A673 (cell line): ENCODE measurements around the gene TENM3. TPM values are rescaled to one million over a fixed set of nuclear protein-coding genes. Genes with fewer than 3 reads are reported as not detected.

ENCODE experiments used
- BruUV-seq: library from RNA; stranded (reverse); fragments of 400-500 nt; replicated peaks from 2 replicates; lab custom pipeline; 2021; lab: Mats Ljungman, UMichigan
- CTCF ChIA-PET: fragments of 300-600 bp; sonication (Branson Sonifier 250); formaldehyde crosslinking; loops from one replicate; lab custom pipeline; 2022; ENCODE audit warnings: antibody characterized with exemption; lab: Charles Lee
- POLR2A ChIA-PET: fragments of 300-600 bp; sonication (Branson Sonifier 250); formaldehyde crosslinking; loops from one replicate; lab custom pipeline; 2022; ENCODE audit warnings: antibody characterized with exemption; ENCODE audit not compliant: low non-redundant PET; lab: Charles Lee
- DNase-seq: peaks from one replicate; pipeline ENCODE4 v3.0.0-alpha.2; 2015; ENCODE audit warnings: low spot score
- H3K27ac ChIP-seq: fragments of 200-600 bp; sonication (generic); 2 replicates; pipeline ENCODE4 v1.5.1; 2016; ENCODE audit warnings: mixed run types, low read depth, mild to moderate bottlenecking, mixed read lengths, antibody characterized with exemption, low read length; ENCODE audit not compliant: poor library complexity, severe bottlenecking
- H3K27me3 ChIP-seq: fragments of 200-600 bp; sonication (generic); replicated peaks from 2 replicates; pipeline ENCODE4 v1.6.1; 2017; ENCODE audit warnings: mixed run types, low read depth, mild to moderate bottlenecking, mixed read lengths, antibody characterized with exemption, low read length; ENCODE audit not compliant: insufficient read depth, poor library complexity
- H3K36me3 ChIP-seq: fragments of 200-600 bp; sonication (generic); 2 replicates; pipeline ENCODE4 v1.6.1; 2016; ENCODE audit warnings: mixed run types, mild to moderate bottlenecking, mixed read lengths, antibody characterized with exemption, low read length; ENCODE audit not compliant: insufficient read depth, poor library complexity, severe bottlenecking
- H3K4me1 ChIP-seq: fragments of 200-600 bp; sonication (generic); 2 replicates; pipeline ENCODE4 v1.6.1; 2017; ENCODE audit warnings: mixed run types, mild to moderate bottlenecking, mixed read lengths, antibody characterized with exemption, low read length; ENCODE audit not compliant: insufficient read depth, poor library complexity, severe bottlenecking
- H3K4me3 ChIP-seq: fragments of 200-600 bp; sonication (generic); 2 replicates; pipeline ENCODE4 v1.5.1; 2016; ENCODE audit warnings: low read depth, mixed run types, mild to moderate bottlenecking, mixed read lengths, low read length; ENCODE audit not compliant: poor library complexity, severe bottlenecking
- H3K9me3 ChIP-seq: fragments of 200-600 bp; sonication (generic); 2 replicates; pipeline ENCODE4 v1.6.1; 2016; ENCODE audit warnings: mixed run types, low read depth, mild to moderate bottlenecking, mixed read lengths, antibody characterized with exemption, low read length; ENCODE audit not compliant: poor library complexity, severe bottlenecking
- EZH2 ChIP-seq: fragments of 200-600 bp; sonication (generic); IDR thresholded peaks from 2 replicates; pipeline ENCODE4 v1.6.1; 2017; ENCODE audit warnings: borderline replicate concordance, low read depth, mild to moderate bottlenecking, mixed read lengths, antibody characterized with exemption, low read length; ENCODE audit not compliant: poor library complexity, severe bottlenecking
- intact Hi-C: fragments of 100-400 bp; cut with micrococcal nuclease; formaldehyde crosslinking; loops from one replicate; pipeline ENCODE4 v1.10.0; 2022; ENCODE audit not compliant: unreplicated experiment
- total RNA-seq: library from RNA; stranded (reverse); gene quantifications from 2 replicates; pipeline ENCODE4 v1.2.3, GENCODE V29; 2021
- TF ChIP-seq, protein P1 (sequence below): fragments of 300-800, 200-600 bp; sonication (generic); conservative IDR thresholded peaks from 2 replicates; pipeline ENCODE4 v1.5.1; 2017; ENCODE audit warnings: low read depth, mild to moderate bottlenecking, antibody characterized with exemption, low read length, moderate library complexity, mixed read lengths

Gene TENM3
- total RNA-seq, 1 experiment from 2014 or later: 26.4 TPM

DNA sequence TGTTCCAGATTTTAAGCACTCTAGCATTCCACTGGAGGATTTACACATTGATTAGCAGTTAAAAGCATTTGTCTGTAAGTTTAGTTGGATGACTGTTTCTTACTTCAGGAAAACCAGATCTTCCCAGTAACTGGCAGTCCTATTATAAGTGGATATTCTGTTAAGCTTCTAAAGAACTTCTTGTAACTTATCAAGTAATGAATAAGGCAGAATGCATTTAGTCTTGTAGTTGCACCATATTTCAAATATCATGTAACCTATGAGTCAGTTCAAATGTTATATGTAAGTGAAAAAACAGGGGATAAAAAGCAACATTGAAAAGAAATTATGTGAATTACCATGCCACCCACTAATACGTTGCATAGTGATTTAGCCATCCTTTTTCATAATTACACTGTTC lies 30.2 kb upstream of the TENM3 start:
- H3K9me3 ChIP-seq: no peaks in the 10 kb centered on the region
- H3K27me3 ChIP-seq: no peaks in the 10 kb centered on the region
- intact Hi-C loops: no loop called here
- H3K4me1 ChIP-seq: no peaks in the 10 kb centered on the region
- no peak overlapping the region for H3K4me3 ChIP-seq
- no TSS peak for BruUV-seq
- POLR2A ChIA-PET: interaction anchor here (0.6 to 0.7 kb wide), 2 partner anchors 551 to 1421 kb away, joined by 3 to 5 read pairs; no protein-coding TSS in a partner anchor
- no peaks in the 10 kb centered on the region for H3K36me3 ChIP-seq
- no peak overlapping the region for H3K27ac ChIP-seq
- CTCF ChIA-PET: no interaction called here
- no peak for DNase-seq
- TF ChIP-seq, protein P1, sequence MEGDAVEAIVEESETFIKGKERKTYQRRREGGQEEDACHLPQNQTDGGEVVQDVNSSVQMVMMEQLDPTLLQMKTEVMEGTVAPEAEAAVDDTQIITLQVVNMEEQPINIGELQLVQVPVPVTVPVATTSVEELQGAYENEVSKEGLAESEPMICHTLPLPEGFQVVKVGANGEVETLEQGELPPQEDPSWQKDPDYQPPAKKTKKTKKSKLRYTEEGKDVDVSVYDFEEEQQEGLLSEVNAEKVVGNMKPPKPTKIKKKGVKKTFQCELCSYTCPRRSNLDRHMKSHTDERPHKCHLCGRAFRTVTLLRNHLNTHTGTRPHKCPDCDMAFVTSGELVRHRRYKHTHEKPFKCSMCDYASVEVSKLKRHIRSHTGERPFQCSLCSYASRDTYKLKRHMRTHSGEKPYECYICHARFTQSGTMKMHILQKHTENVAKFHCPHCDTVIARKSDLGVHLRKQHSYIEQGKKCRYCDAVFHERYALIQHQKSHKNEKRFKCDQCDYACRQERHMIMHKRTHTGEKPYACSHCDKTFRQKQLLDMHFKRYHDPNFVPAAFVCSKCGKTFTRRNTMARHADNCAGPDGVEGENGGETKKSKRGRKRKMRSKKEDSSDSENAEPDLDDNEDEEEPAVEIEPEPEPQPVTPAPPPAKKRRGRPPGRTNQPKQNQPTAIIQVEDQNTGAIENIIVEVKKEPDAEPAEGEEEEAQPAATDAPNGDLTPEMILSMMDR: no peak
- TF ChIP-seq EZH2: no peak

DNA sequence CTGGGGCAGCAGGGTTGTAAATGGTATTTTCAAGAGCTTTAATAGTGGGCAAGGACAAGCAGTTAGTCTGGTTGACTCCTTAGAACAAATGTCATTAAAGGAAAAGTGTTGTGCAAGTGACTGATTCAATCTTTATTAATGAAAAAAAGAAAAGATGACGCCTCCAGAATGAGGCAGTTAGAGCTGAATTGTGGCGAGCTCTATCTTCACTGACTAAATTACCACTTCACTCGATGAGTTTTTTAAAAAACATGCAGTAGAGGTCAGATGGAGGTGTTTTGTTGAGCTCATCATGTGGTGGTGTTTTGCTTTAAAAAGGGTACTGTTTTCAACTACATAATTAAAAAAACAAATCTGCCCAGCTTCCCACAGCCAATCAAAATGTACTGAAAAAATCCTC lies 28.1 kb upstream of the TENM3 start:
- no peak for TF ChIP-seq EZH2
- TF ChIP-seq, protein P1: no peak
- Histone ChIP-seq H3K27ac (no peak overlapping the region), H3K36me3 (no peaks in the 10 kb centered on the region), H3K4me3 (no peak overlapping the region), H3K27me3 (no peaks in the 10 kb centered on the region), H3K9me3 (no peaks in the 10 kb centered on the region), H3K4me1 (no peaks in the 10 kb centered on the region)
- POLR2A ChIA-PET: no interaction called here
- CTCF ChIA-PET: no interaction called here
- intact Hi-C loops: no loop called here
- BruUV-seq: no TSS peak
- no peak for DNase-seq

DNA sequence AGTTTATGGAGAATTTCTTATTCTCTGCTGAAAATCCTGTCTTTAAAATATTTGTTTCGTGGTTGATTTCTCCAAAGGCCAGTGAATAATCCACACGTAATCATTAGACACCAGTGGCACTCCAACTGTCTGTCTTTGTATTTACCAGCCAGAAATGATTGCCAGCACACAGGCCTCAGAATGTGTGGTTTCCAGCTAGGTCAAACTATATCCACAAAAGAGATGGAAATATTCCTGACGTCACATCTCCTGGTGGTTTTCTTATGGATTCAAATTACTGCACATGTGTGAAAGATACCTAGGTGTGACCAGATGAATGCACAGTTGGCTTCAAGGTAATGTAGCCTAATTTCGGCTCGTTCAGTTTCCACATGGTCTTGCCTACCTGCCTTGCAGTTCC lies 27.2 kb upstream of the TENM3 start:
- no TSS peak for BruUV-seq
- no peak for DNase-seq
- TF ChIP-seq, protein P1: no peak
- TF ChIP-seq EZH2: no peak
- Histone ChIP-seq H3K27me3 (no peaks in the 10 kb centered on the region), H3K4me3 (no peak overlapping the region), H3K9me3 (no peaks in the 10 kb centered on the region), H3K27ac (no peak overlapping the region), H3K4me1 (no peaks in the 10 kb centered on the region), H3K36me3 (no peaks in the 10 kb centered on the region)
- POLR2A ChIA-PET: no interaction called here
- intact Hi-C loops: no loop called here
- CTCF ChIA-PET: no interaction called here
